GM12892 (cell line): ENCODE results near the gene SIVA1.

Experiments used
- POLR2A ChIP-seq: IDR thresholded peaks from 2 replicates; pipeline ENCODE4 v1.6.1; 2011; ENCODE audit warnings: low read depth, low read length, control low read depth
- POLR2AphosphoS5 ChIP-seq: IDR thresholded peaks from 2 replicates; pipeline ENCODE4 v1.6.1; 2011; ENCODE audit warnings: low read depth, low read length, control low read depth

- no peak for TF ChIP-seq POLR2A
- no peak for TF ChIP-seq POLR2AphosphoS5
Measured at GRCh38 chr14:104724981-104725771, 27.8 kb upstream of the SIVA1 start.
